Measurements from ENCODE around the gene BICRA. TPM values are rescaled to one million over a fixed set of nuclear protein-coding genes. Genes with fewer than 3 reads are reported as not detected.

Gene BICRA
- total and polyA plus RNA-seq, 3 experiments from 2014 or later = 1.6 to 13.9 (median 11.5) TPM

DNA sequence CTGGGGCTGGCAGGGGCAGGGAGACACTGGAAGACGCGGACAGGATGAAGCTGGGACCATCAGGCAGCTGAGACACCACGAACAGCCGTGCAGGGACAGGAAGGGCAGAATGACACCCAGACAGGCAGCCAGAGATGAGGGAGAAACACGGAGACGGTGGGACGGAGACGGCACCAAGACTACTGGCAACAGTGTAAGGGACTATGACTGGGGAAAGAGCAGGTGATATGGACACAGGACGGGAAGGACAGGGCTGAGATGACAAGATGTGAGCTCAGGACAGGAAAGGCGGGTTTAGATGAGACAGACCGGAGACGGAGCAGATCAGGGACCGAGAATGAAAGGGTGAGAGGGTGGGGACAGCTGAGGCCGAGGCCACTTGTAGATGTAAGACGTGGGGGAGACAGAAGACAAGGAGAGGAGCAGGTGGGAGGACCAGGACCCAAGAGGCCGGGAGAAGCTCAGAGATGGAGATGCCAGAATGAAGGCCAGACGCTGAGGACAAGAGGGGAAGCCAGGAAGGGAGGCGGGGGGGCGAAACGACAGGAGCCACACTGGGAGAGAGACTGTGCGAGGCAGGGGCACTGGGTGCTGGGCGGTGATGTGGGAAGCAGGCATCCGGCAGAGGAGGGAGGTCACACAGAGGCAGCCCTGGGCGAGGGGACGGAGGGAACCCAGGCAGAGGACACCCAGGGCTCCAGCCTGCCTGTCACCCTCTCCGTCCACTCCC is 86.8 kb downstream of the BICRA start:
- DNase-seq = no peak
- H3K9me3 ChIP-seq (ENCODE audit: low read length) = no peaks in the 10 kb centered on the region
- peaks cover 0 to 56% (median 13%) of the 10 kb centered on the region in 3 donors for H3K36me3 Mint-ChIP-seq
- peak overlapping the region in 4 of 8 donors; percentile 42 to 98 (median 72) for H3K27ac Mint-ChIP-seq
- H3K27ac ChIP-seq (ENCODE audit: low read depth, low read length) = no peak overlapping the region
- H3K27me3 Mint-ChIP-seq = peaks cover 0 to 1% of the 10 kb centered on the region in 2 donors
- no peaks in the 10 kb centered on the region for H3K4me1 ChIP-seq (ENCODE audit: insufficient read depth, low read length)
- H3K4me3 Mint-ChIP-seq = peak overlapping the region in 1 of 7 donors; percentile 8
- ChIA-PET CTCF (interaction anchor here (0.8 to 13.4 kb wide), 3 partner anchors 11 to 259 kb away, joined by 3 to 179 read pairs (median 4); partner anchors contain the start of gene KPTN), POLR2A (no interaction called here)
- no peaks in the 10 kb centered on the region for H3K9me3 Mint-ChIP-seq
- peaks cover 6% of the 10 kb centered on the region for H3K36me3 ChIP-seq (ENCODE audit: insufficient read depth, low read length)
- peaks cover 0 to 8% (median 0%) of the 10 kb centered on the region in 3 donors for H3K4me1 Mint-ChIP-seq
- no peak overlapping the region for H3K4me3 ChIP-seq (ENCODE audit: low read length)
- no peaks in the 10 kb centered on the region for H3K27me3 ChIP-seq (ENCODE audit: insufficient read depth, low read length, poor library complexity, severe bottlenecking)

DNA sequence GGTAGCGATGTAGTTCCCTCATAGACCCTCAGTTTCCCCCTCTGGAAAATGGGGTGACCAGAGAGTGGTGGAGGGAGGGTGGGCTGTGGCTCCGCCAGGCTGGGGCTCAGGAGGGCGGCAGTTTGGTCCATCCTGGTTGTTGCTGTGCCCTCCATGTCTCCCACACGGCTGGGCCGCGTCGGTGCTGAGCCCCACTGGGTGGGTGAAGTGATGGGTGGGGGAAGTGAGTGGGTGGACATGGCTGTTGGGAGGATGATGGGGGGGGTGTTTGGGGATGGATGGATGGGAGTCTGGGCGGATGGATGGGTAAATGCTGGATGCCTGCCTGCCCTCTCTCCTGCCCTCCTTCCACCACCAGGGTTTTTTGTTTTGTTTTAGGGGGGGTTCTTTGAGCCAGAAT is 87.7 kb downstream of the BICRA start:
- ChIA-PET CTCF (interaction anchor here (0.8 to 13.4 kb wide), 3 partner anchors 10 to 260 kb away, joined by 3 to 179 read pairs (median 4); partner anchors contain the start of gene KPTN), POLR2A (no interaction called here)
- H3K27ac Mint-ChIP-seq = no peak overlapping the region
- H3K4me1 Mint-ChIP-seq = peaks cover 0 to 8% (median 0%) of the 10 kb centered on the region in 3 donors
- peaks cover 0 to 1% of the 10 kb centered on the region in 2 donors for H3K27me3 Mint-ChIP-seq
- no peak overlapping the region for H3K4me3 ChIP-seq (ENCODE audit: low read length)
- H3K9me3 ChIP-seq (ENCODE audit: low read length) = no peaks in the 10 kb centered on the region
- H3K36me3 ChIP-seq (ENCODE audit: insufficient read depth, low read length) = peaks cover 6% of the 10 kb centered on the region
- no peaks in the 10 kb centered on the region for H3K9me3 Mint-ChIP-seq
- peaks cover 0 to 56% (median 9%) of the 10 kb centered on the region in 3 donors for H3K36me3 Mint-ChIP-seq
- no peak for DNase-seq
- H3K4me1 ChIP-seq (ENCODE audit: insufficient read depth, low read length) = no peaks in the 10 kb centered on the region
- H3K27ac ChIP-seq (ENCODE audit: low read depth, low read length) = no peak overlapping the region
- no peaks in the 10 kb centered on the region for H3K27me3 ChIP-seq (ENCODE audit: insufficient read depth, low read length, poor library complexity, severe bottlenecking)
- no peak overlapping the region for H3K4me3 Mint-ChIP-seq

DNA sequence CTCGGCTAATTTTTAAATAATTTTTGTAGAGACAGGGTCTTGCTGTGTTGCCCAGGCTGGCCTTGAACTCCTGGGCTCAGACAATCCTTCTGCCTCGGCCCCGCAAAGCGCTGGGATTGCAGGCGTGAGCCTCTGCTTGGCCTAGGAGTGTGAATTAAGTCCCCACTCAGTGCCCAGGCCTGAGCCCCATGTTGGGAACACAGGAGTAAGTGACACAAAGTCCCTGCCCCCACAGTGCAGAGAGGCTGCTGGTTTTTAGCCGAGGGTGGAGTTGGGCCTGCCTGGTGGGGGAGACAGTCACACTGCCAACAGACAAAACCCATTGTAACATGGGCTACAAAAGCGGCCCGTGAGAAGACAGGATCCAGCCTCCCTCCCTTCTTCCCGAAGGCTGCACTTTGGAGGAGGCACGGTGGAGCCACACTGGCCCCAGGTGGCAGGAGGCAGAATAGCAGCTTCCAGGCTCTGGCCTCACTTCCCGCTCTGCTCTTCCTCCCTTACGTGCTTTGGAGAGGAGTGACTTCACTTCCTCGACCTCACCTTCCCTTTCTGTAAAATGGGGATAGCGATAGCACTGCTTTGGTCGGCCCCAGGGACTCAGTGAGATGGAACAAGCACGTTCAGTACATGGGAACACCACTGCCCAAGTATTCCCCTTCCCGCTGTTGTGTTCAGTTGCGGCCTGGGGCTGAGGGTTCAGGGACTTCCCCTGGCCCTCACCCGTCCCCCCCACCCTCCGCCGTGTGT is 89.1 kb downstream of the BICRA start:
- DNase-seq = peak; percentile 30 to 65 (median 36)
- H3K9me3 ChIP-seq (ENCODE audit: low read length) = no peaks in the 10 kb centered on the region
- H3K4me1 ChIP-seq (ENCODE audit: insufficient read depth, low read length) = no peaks in the 10 kb centered on the region
- ChIA-PET CTCF (interaction anchor here (1.6 to 13.4 kb wide), 5 partner anchors 9 to 262 kb away, joined by 5 to 179 read pairs (median 6); partner anchors contain the start of gene NAPA), POLR2A (interaction anchor here (0.6 kb wide), 1 partner anchor 150 kb away, joined by 3 read pairs; no protein-coding TSS in a partner anchor)
- no peak overlapping the region for H3K4me3 ChIP-seq (ENCODE audit: low read length)
- Mint-ChIP-seq H3K27ac (peak overlapping the region in 2 of 8 donors; percentile 61 to 82), H3K27me3 (peaks cover 0 to 1% of the 10 kb centered on the region in 2 donors), H3K4me1 (peaks cover 0 to 8% (median 0%) of the 10 kb centered on the region in 3 donors), H3K36me3 (peaks cover 0 to 52% (median 8%) of the 10 kb centered on the region in 3 donors), H3K4me3 (no peak overlapping the region), H3K9me3 (no peaks in the 10 kb centered on the region)
- no peaks in the 10 kb centered on the region for H3K27me3 ChIP-seq (ENCODE audit: insufficient read depth, low read length, poor library complexity, severe bottlenecking)
- H3K27ac ChIP-seq (ENCODE audit: low read depth, low read length) = no peak overlapping the region
- peaks cover 6% of the 10 kb centered on the region for H3K36me3 ChIP-seq (ENCODE audit: insufficient read depth, low read length)

GRCh38 chr19:47698631-47699359 is 89.9 kb downstream of the BICRA start:
- Histone ChIP-seq H3K27ac (ENCODE audit: low read depth, low read length) (no peak overlapping the region), H3K4me1 (ENCODE audit: insufficient read depth, low read length) (no peaks in the 10 kb centered on the region), H3K36me3 (ENCODE audit: insufficient read depth, low read length) (peaks cover 6% of the 10 kb centered on the region), H3K9me3 (ENCODE audit: low read length) (no peaks in the 10 kb centered on the region), H3K27me3 (ENCODE audit: insufficient read depth, low read length, poor library complexity, severe bottlenecking) (no peaks in the 10 kb centered on the region), H3K4me3 (ENCODE audit: low read length) (no peak overlapping the region)
- no peak overlapping the region for H3K4me3 Mint-ChIP-seq
- H3K27ac Mint-ChIP-seq = peak overlapping the region in 1 of 8 donors; percentile 79
- POLR2A ChIA-PET = interaction anchor here (0.5 to 0.6 kb wide), 3 partner anchors 8 to 680 kb away, joined by 4 to 8 read pairs (median 4); no protein-coding TSS in a partner anchor
- H3K27me3 Mint-ChIP-seq = peaks cover 0 to 1% of the 10 kb centered on the region in 2 donors
- DNase-seq = no peak
- no peaks in the 10 kb centered on the region for H3K9me3 Mint-ChIP-seq
- peaks cover 0 to 8% (median 0%) of the 10 kb centered on the region in 3 donors for H3K4me1 Mint-ChIP-seq
- CTCF ChIA-PET = interaction anchor here (0.9 to 13.4 kb wide), 8 partner anchors 8 to 403 kb away, joined by 3 to 179 read pairs (median 5); partner anchors contain the start of gene NAPA
- H3K36me3 Mint-ChIP-seq = peaks cover 0 to 56% (median 8%) of the 10 kb centered on the region in 3 donors

GRCh38 chr19:47699360-47699917 is 90.5 kb downstream of the BICRA start:
- Histone ChIP-seq H3K27me3 (ENCODE audit: insufficient read depth, low read length, poor library complexity, severe bottlenecking) (no peaks in the 10 kb centered on the region), H3K36me3 (ENCODE audit: insufficient read depth, low read length) (peaks cover 6% of the 10 kb centered on the region), H3K4me1 (ENCODE audit: insufficient read depth, low read length) (no peaks in the 10 kb centered on the region), H3K9me3 (ENCODE audit: low read length) (no peaks in the 10 kb centered on the region), H3K4me3 (ENCODE audit: low read length) (no peak overlapping the region), H3K27ac (ENCODE audit: low read depth, low read length) (no peak overlapping the region)
- ChIA-PET POLR2A (interaction anchor here (0.5 to 0.6 kb wide), 3 partner anchors 9 to 679 kb away, joined by 4 to 8 read pairs (median 4); no protein-coding TSS in a partner anchor), CTCF (interaction anchor here (0.6 to 13.4 kb wide), 9 partner anchors 11 to 404 kb away, joined by 3 to 179 read pairs (median 5); partner anchors contain the start of genes NAPA and NOP53)
- peaks cover 0 to 60% (median 8%) of the 10 kb centered on the region in 3 donors for H3K36me3 Mint-ChIP-seq
- H3K4me3 Mint-ChIP-seq = no peak overlapping the region
- H3K27me3 Mint-ChIP-seq = peaks cover 0 to 1% of the 10 kb centered on the region in 2 donors
- peaks cover 0 to 8% (median 0%) of the 10 kb centered on the region in 3 donors for H3K4me1 Mint-ChIP-seq
- no peaks in the 10 kb centered on the region for H3K9me3 Mint-ChIP-seq
- no peak overlapping the region for H3K27ac Mint-ChIP-seq
- DNase-seq = peak in 3 of 5 donors; percentile 20 to 36 (median 30)

GRCh38 chr19:47700934-47701716 is 92.2 kb downstream of the BICRA start:
- no peak overlapping the region for H3K27ac Mint-ChIP-seq
- no peaks in the 10 kb centered on the region for H3K9me3 Mint-ChIP-seq
- H3K27me3 Mint-ChIP-seq = peaks cover 0 to 1% of the 10 kb centered on the region in 2 donors
- CTCF ChIA-PET = interaction anchor here (13.4 kb wide), 1 partner anchor 265 kb away, joined by 179 read pairs; no protein-coding TSS in a partner anchor
- H3K36me3 Mint-ChIP-seq = peaks cover 0 to 54% (median 5%) of the 10 kb centered on the region in 3 donors
- H3K27ac ChIP-seq (ENCODE audit: low read depth, low read length) = no peak overlapping the region
- H3K9me3 ChIP-seq (ENCODE audit: low read length) = no peaks in the 10 kb centered on the region
- no peak overlapping the region for H3K4me3 ChIP-seq (ENCODE audit: low read length)
- peaks cover 6% of the 10 kb centered on the region for H3K36me3 ChIP-seq (ENCODE audit: insufficient read depth, low read length)
- H3K27me3 ChIP-seq (ENCODE audit: insufficient read depth, low read length, poor library complexity, severe bottlenecking) = no peaks in the 10 kb centered on the region
- DNase-seq = no peak
- POLR2A ChIA-PET = no interaction called here
- H3K4me1 Mint-ChIP-seq = peaks cover 0 to 4% (median 0%) of the 10 kb centered on the region in 3 donors
- no peaks in the 10 kb centered on the region for H3K4me1 ChIP-seq (ENCODE audit: insufficient read depth, low read length)
- H3K4me3 Mint-ChIP-seq = no peak overlapping the region
